ENCODE data around the gene ENOX1.

- no peak for TF ChIP-seq ZNF366 (tag by site-specific recombination; conservative IDR thresholded peaks at IDR 0.05)
- TF ChIP-seq CTCF (tag by site-specific recombination; IDR thresholded peaks at IDR 0.05) = no peak
- TF ChIP-seq ZNF146 (tag by site-specific recombination; IDR thresholded peaks at IDR 0.05) = no peak
- TF ChIP-seq OVOL3 (tag by site-specific recombination; IDR thresholded peaks at IDR 0.05) = no peak
- TF ChIP-seq KLF7 (tag by site-specific recombination; IDR thresholded peaks at IDR 0.05; ENCODE audit: borderline replicate concordance) = no peak
- TF ChIP-seq ZNF274 (IDR thresholded peaks at IDR 0.05; ENCODE audit: low read length) = no peak
- TF ChIP-seq ZNF274 (tag by site-specific recombination; IDR thresholded peaks at IDR 0.05; ENCODE audit: borderline replicate concordance) = no peak
- no peak for TF ChIP-seq ZNF214 (tag by site-specific recombination; IDR thresholded peaks at IDR 0.05; ENCODE audit: borderline replicate concordance)
- TF ChIP-seq ZNF140 (tag by site-specific recombination; IDR thresholded peaks at IDR 0.05) = no peak
- no peak for TF ChIP-seq RBAK (tag by site-specific recombination; IDR thresholded peaks at IDR 0.05)
- no peak for TF ChIP-seq ZBTB11 (tag by site-specific recombination; conservative IDR thresholded peaks at IDR 0.05; ENCODE audit: low read depth)
- TF ChIP-seq ZBTB21 (tag by site-specific recombination; IDR thresholded peaks at IDR 0.05) = no peak
- TF ChIP-seq, protein P1, sequence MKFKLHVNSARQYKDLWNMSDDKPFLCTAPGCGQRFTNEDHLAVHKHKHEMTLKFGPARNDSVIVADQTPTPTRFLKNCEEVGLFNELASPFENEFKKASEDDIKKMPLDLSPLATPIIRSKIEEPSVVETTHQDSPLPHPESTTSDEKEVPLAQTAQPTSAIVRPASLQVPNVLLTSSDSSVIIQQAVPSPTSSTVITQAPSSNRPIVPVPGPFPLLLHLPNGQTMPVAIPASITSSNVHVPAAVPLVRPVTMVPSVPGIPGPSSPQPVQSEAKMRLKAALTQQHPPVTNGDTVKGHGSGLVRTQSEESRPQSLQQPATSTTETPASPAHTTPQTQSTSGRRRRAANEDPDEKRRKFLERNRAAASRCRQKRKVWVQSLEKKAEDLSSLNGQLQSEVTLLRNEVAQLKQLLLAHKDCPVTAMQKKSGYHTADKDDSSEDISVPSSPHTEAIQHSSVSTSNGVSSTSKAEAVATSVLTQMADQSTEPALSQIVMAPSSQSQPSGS (tag by site-specific recombination; IDR thresholded peaks at IDR 0.05; ENCODE audit: low read depth) = peak; percentile 83
Measured at GRCh38 chr13:43495732-43496131, 291.0 kb downstream of the ENOX1 start.

All from HEK293 (cell line).